Motor neuron (in vitro differentiated cells): ENCODE measurements around the gene PARD3B. TPM values are rescaled to one million over a fixed set of nuclear protein-coding genes. Genes with fewer than 3 reads are reported as not detected.

Source experiments
- ATAC-seq, 8 experiments: fragments of 200-7000 bp; cut with Tn5 transposase; replicated peaks in 6 of 8; 2 replicates each; pipeline ENCODE4 v1.8.0; 2021; ENCODE audit warnings: mild to moderate bottlenecking in 8 of 8, moderate library complexity in 8 of 8
- H3K27ac ChIP-seq, 2 donors: fragments of 250-450 bp; sonication (Bioruptor Pico); 2 replicates each; pipeline ENCODE4 v1.9.0; 2021; ENCODE audit warnings: antibody characterized with exemption in 2 of 2, mild to moderate bottlenecking in 2 of 2, moderate library complexity in 1 of 2
- H3K4me1 ChIP-seq, 2 donors: fragments of 250-450 bp; sonication (Bioruptor Pico); replicated peaks in 1 of 2; 2 replicates each; pipeline ENCODE4 v1.6.1; 2021; ENCODE audit warnings: antibody characterized with exemption in 2 of 2, mild to moderate bottlenecking in 2 of 2, moderate library complexity in 1 of 2
- H3K4me3 ChIP-seq, 5 donors: fragments of 250-450 bp; sonication (Bioruptor Pico); 2 replicates each; pipeline ENCODE4 v1.9.0; 2021; ENCODE audit warnings: antibody characterized with exemption in 5 of 5, mild to moderate bottlenecking in 5 of 5, moderate library complexity in 4 of 5
- WGBS, 10 experiments: fragments of 450-650 bp; shearing (Covaris generic); methylation state at CpG; one replicate each; pipeline ENCODE4 v1.0.0; 2022; 5-methylcytosine and 5-hydroxymethylcytosine counted together
- in situ Hi-C, 9 experiments: fragments of 400-800 bp; cut with MboI; loops; one replicate each; pipeline ENCODE4 v1.15.0; 2021; ENCODE audit warnings: low sequenced_read_pairs in 9 of 9, low pct_unique_long_range_greater_than_20kb in 2 of 9; ENCODE audit not compliant: unreplicated experiment in 9 of 9
- total RNA-seq, 8 experiments: library from RNA; unstranded; fragments of 300-600 nt; gene quantifications; 2 replicates each; pipeline versions ENCODE4 v1.2.3 to v1.2.4, GENCODE V29; 2022

PARD3B gene
- total RNA-seq, 8 experiments from 2014 or later = 3.1 to 24.3 (median 10.4) TPM

DNA sequence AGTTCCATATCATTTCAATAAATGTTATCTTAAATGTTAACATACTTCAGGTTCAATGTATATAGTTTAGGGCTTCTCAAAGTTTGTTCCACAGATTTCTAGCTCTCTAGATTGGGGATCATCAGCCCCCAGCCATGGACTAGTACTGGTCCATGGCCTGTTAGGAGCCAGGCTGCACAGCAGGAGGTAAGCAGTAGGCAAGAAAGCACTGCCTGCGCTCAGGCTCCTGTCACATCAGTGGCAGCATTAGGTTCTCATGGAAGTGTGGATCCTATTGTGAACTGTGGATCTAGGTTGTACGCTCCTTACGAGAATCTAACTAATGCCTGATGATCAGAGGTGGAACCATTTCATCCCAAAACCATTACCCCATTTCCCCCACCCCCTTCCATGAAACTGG, 531.1 kb downstream of the PARD3B start:
- Histone ChIP-seq H3K4me1 (no peaks in the 10 kb centered on the region), H3K4me3 (no peak overlapping the region), H3K27ac (no peak overlapping the region)
- WGBS, 10 experiments = 100% methylated on average over 1 to 3 of the region's 3 CpGs; no CpG with 5 or more reads in 4 of the 10 experiments
- no peak for ATAC-seq
- in situ Hi-C loops = no loop called here

DNA sequence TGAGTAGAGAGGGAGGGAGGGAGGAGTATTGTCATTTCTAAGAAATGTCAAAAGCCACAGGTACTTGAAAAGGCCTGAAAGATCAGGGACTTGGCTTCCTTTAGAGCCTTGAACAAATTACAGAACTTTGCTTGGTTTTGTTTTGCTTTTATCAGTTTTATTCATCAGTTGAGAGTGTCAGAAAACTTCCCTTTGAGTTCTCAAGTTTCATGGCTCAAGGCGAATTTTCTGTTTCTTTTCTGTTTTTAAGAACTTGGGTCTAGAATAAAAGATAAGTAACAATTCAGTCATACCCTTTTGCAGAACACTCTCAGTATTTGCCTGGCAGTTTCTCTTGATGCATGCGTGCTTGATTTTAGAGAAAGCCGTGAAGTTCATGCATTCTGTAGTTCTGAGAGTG, 531.9 kb downstream of the PARD3B start:
- WGBS, 10 experiments = 64 to 100% (median 79%) methylated on average over 1 to 3 of the region's 3 CpGs
- no peak for ATAC-seq
- Histone ChIP-seq H3K4me3 (no peak overlapping the region), H3K4me1 (no peaks in the 10 kb centered on the region), H3K27ac (no peak overlapping the region)
- in situ Hi-C loops = no loop called here

DNA sequence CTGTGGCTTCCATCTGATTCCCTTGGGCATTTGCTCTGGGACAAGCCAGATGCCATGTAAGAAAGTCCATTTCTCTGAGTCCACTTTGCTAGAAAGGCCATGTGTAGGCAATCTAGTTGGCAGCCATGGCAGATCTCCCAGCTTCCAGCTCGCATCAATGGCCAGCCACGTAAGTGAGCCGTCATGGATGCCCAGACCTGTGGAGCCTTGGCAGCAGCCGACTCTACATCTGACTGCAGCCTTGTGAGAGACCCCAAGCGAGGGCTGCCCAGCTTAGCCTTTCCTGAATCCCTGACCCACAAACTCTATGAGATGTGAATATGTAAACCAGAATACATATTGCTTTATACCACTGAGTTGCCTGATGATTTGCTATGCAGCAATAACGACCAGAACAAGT, 533.5 kb downstream of the PARD3B start:
- in situ Hi-C loops = no loop called here
- Histone ChIP-seq H3K4me3 (no peak overlapping the region), H3K4me1 (no peaks in the 10 kb centered on the region), H3K27ac (no peak overlapping the region)
- no peak for ATAC-seq
- 89 to 100% (median 95%) methylated on average over 1 to 5 of the region's 6 CpGs; no CpG with 5 or more reads in 3 of the 10 experiments for WGBS, 10 experiments

DNA sequence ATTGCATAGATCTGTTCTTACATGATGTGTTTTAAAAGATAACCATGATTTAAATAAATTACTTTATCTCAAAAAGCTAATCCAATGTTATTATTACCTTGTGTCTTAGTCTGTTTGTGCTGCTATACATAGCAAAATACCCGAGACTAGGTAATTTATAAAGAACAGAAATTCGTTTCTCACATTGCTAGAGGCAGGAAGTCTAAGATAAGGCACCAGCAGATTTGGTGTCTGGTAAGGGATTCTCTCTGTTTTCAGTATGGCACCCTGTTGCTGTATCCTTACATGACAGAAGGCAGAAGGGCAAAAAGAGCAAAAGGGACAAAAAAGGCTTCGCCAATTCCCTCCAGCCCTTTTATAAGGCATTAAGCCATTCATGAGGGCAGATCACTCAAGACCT, 533.9 kb downstream of the PARD3B start:
- Histone ChIP-seq H3K4me3 (no peak overlapping the region), H3K27ac (no peak overlapping the region), H3K4me1 (no peaks in the 10 kb centered on the region)
- no peak for ATAC-seq
- WGBS, 10 experiments = 77 to 100% (median 100%) methylated on average over 1 to 3 of the region's 3 CpGs; no CpG with 5 or more reads in 1 of the 10 experiments
- in situ Hi-C loops = no loop called here

DNA sequence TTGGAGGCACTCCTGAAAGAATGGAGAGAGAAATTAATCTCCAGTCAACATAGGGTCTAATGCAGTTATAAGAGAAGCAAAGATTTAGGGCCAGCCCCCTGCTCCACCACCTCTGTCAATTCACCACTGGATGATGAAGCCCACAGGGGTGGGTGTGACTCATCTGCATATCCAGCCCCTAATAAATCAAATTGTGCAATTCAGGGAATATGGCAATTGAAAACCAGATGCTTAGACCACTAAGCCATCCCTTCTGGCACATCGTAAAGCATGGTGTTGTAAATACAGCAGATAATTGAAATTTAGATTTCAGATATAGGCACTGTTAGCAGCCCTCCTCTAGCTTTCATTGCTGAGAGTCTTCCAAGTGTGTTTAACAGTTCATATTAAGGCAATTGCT, 541.4 kb downstream of the PARD3B start:
- WGBS, 10 experiments = 0 to 60% (median 40%) methylated on average over 1 of the region's 1 CpG; no CpG with 5 or more reads in 7 of the 10 experiments
- Histone ChIP-seq H3K27ac (no peak overlapping the region), H3K4me3 (no peak overlapping the region), H3K4me1 (peaks cover 5 to 15% of the 10 kb centered on the region in 2 donors)
- ATAC-seq = peak; percentile 31 to 84 (median 60)
- in situ Hi-C loops = no loop called here

DNA sequence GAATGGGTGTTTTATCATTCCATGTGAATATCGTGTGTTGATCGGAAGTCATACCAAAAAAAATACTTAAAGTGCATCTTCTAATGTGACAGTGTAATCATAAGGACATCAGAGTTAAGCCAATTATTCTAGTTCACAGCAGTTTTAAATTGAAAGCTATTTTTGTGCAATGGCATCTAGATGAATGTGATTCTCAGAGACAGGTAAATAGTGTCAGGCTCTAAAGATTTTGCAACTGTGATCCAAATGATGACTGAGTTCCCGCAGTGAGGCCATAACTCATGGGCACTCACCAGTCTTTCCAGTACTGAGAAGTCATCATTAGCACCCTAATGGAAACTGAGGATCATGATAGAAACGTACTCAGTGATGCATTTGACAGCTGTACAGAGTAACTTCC, 542.6 kb downstream of the PARD3B start:
- Histone ChIP-seq H3K4me1 (peaks cover 5 to 15% of the 10 kb centered on the region in 2 donors), H3K4me3 (no peak overlapping the region), H3K27ac (no peak overlapping the region)
- ATAC-seq = no peak
- in situ Hi-C loops = no loop called here
- WGBS, 10 experiments = 67 to 100% (median 90%) methylated on average over 1 to 4 of the region's 4 CpGs

DNA sequence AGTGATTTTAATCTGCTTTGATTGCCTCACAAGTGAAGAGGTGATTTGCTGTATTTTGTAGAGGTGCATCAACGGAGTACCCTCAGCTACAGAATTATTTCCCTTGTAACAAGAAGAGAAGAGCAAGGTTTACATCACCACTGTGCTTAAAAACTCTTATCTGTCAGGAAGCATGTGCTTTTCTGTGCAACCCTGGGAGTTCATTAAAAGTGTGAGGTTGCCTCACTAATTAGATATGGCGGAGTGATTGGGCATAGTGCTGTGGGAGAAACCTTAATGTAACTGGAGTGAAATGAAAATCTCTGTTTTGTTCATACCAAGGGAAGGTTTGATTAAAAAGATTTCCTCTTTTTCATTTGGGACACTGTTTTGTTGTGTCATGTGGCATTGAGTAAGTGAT, 544.7 kb downstream of the PARD3B start:
- in situ Hi-C loops = no loop called here
- Histone ChIP-seq H3K4me3 (no peak overlapping the region), H3K4me1 (peaks cover 5 to 15% of the 10 kb centered on the region in 2 donors), H3K27ac (no peak overlapping the region)
- 41 to 100% (median 100%) methylated on average over 1 to 2 of the region's 2 CpGs; no CpG with 5 or more reads in 2 of the 10 experiments for WGBS, 10 experiments
- no peak for ATAC-seq

DNA sequence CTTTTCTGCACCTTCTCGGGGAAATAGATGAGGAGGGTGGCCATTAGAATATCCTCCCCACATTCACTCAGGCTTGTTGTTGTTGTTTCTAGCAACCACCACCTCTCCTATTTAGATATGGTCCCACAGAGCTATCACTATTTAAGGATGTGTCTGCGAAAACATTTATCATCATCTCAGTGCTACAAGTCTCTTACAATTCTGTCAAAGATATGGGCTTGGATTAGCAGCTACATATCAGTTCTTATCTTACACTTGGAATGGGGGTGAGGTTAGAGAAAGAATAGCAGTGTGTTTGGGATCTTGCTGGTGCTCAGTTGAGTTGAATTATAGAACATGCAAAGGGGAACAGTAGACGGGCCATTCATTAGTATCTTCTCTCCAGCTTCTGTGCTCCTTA, 546.1 kb downstream of the PARD3B start:
- Histone ChIP-seq H3K4me3 (no peak overlapping the region), H3K4me1 (peaks cover 4 to 8% of the 10 kb centered on the region in 2 donors), H3K27ac (no peak overlapping the region)
- in situ Hi-C loops = no loop called here
- whole genome bisulfite sequencing, 10 experiments = 67 to 100% (median 100%) methylated on average over 1 to 3 of the region's 3 CpGs; no CpG with 5 or more reads in 1 of the 10 experiments
- ATAC-seq = no peak

DNA sequence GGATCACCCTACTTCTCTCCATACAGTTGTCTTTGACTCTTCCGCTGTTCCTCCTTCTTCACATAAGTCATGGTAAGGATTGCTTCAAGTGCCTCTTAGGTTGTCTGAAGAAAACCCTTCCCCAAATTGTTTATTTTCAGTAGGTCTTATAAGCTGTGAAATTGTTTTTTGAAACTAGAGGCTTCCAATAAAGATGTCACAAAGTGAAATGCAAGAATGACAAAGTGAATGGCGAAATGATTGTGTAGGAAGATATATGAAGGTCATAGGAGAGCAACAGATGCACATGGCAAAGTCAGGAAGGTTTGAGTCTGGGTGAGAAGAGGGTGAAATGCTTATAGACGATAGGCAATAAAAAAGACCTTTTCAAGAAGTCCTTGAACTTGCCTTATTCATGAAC, 548.8 kb downstream of the PARD3B start:
- 40 to 100% (median 87%) methylated on average over 1 to 3 of the region's 3 CpGs; no CpG with 5 or more reads in 2 of the 10 experiments for WGBS, 10 experiments
- no peak for ATAC-seq

DNA sequence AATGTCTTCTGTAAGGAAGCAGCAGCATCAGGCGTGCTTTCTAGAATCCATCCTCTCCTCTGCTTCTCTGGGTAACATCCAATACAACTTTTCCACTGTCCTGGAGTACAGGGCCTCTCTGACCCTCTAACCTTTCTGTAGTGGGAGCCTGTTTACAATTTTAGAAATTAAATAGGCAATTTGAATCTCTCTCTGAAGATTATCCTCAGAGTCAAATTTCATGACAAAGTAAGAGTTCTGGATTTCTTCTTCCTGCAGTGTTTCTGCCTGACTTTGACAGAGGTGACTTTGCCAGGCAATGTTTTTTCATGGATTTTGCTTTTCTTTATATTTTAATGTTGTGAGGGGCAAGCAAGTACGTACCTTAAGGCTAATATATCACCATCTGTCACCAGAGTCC, 558.4 kb downstream of the PARD3B start:
- no peak for ATAC-seq
- 20 to 100% (median 86%) methylated on average over 1 to 2 of the region's 2 CpGs; no CpG with 5 or more reads in 2 of the 10 experiments for WGBS, 10 experiments
- no peaks in the 10 kb centered on the region for H3K4me1 ChIP-seq
- H3K4me3 ChIP-seq = no peak overlapping the region
- no peak overlapping the region for H3K27ac ChIP-seq
- in situ Hi-C loops = no loop called here

More for the DNA sequence above, 548.8 kb downstream of the PARD3B start:
- Histone ChIP-seq H3K4me1 (no peaks in the 10 kb centered on the region), H3K27ac (no peak overlapping the region), H3K4me3 (no peak overlapping the region)
- in situ Hi-C loops = no loop called here

DNA sequence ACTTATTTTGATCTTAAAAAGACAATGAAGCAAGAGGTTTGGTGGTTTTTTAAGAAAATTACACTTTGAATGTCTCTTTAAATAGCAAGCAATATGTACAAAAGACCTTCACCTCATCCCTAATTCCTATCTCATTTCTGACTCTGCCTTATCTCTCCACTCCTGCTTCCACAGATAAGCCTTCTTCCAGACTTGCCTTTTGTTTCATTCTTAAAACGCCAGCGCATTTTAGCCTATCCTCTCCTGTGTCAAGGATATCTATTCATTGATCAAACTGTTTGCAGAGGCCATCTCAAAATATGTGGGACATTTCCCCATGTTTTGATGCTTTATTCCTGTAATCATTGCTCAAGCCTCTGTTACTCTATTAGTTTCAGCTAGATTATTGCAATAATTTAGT, 562.5 kb downstream of the PARD3B start:
- Histone ChIP-seq H3K4me3 (no peak overlapping the region), H3K4me1 (peaks cover 0 to 2% of the 10 kb centered on the region in 2 donors), H3K27ac (no peak overlapping the region)
- in situ Hi-C loops = no loop called here
- WGBS, 10 experiments = 75 to 100% (median 95%) methylated on average over 2 of the region's 2 CpGs; no CpG with 5 or more reads in 1 of the 10 experiments
- ATAC-seq = no peak

DNA sequence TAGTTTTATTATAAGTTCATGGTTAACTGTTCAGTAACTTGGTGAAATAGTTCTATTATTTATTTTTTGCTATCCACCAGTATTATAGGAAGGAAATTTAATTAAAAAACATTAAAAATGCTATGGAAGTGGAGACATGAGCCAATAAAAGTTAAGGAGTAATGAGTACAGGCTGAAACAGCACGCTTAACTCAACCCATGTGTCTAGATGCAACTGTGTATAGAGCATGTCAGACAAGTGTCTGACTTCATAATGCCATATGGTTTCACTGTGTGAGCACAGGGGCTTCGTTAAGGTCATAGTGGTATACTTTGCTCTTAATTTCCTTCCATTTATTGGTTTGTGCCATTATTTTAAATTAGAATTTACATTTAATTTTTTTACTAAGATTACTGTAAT, 570.2 kb downstream of the PARD3B start:
- H3K27ac ChIP-seq = no peak overlapping the region
- in situ Hi-C loops = no loop called here
- no peak overlapping the region for H3K4me3 ChIP-seq
- 0 to 100% (median 86%) methylated on average over 1 to 2 of the region's 2 CpGs for WGBS, 10 experiments
- H3K4me1 ChIP-seq = no peaks in the 10 kb centered on the region
- ATAC-seq = no peak

DNA sequence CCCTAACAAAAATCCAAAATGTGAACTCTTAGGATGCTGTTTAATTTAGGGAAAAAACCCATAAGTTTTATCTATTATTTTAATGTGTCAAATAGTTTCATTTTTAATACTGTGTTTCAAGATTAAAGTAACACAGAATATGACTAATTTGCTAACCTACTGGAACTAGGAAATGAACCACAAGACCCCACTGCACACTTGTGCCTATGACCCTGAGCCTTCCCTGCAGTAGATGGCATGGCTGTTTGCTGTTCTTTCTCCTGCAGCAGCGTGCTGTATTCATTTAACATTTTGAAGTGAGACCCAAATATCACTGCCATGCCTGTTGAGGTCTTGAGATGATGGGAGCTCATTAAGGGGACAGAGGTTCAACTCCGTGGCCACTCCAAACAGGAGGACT, 571.9 kb downstream of the PARD3B start:
- no peak overlapping the region for H3K4me3 ChIP-seq
- H3K27ac ChIP-seq = no peak overlapping the region
- in situ Hi-C loops = no loop called here
- H3K4me1 ChIP-seq = no peaks in the 10 kb centered on the region
- 43 to 100% (median 100%) methylated on average over 1 to 2 of the region's 2 CpGs; no CpG with 5 or more reads in 1 of the 10 experiments for WGBS, 10 experiments
- no peak for ATAC-seq

DNA sequence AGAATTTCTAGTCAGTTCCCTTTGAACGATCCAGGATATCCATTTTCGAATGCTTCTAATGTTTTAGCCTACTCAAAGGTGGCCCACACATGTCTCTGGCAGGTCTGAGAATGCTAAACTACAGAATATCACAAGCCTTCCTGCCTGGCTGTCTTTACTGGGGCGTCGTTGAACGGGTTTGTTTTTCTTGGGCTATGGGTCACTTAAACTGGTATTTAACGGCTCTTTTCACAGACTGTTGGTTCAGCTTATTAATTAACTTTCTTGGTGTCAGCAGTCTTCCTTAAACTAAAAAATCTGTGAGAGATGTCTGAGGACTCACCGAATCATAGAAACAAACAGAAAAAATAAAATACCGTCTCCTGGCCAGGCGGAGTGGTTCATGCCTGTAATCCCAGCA, 573.9 kb downstream of the PARD3B start:
- in situ Hi-C loops = no loop called here
- no peak for ATAC-seq
- Histone ChIP-seq H3K4me1 (no peaks in the 10 kb centered on the region), H3K4me3 (no peak overlapping the region), H3K27ac (no peak overlapping the region)
- 58 to 95% (median 87%) methylated on average over 2 to 9 of the region's 9 CpGs; no CpG with 5 or more reads in 1 of the 10 experiments for WGBS, 10 experiments
